ENCODE data around the gene MRE11. TPM values are rescaled to one million over a fixed set of nuclear protein-coding genes. Genes with fewer than 3 reads are reported as not detected.

Gene MRE11
- total RNA-seq, 2 donors from 2014 or later: 14.0 to 17.6 TPM

- H3K4me3 ChIP-seq: no peak overlapping the region
Measured at GRCh38 chr11:94405062-94405833, 88.4 kb downstream of the MRE11 start.

GRCh38 chr11:94402355-94402754 lies 91.3 kb downstream of the MRE11 start:
- intact Hi-C loops (cut with DNase I): no loop called here
- Histone ChIP-seq H3K27me3 (peaks cover 25% of the 10 kb centered on the region), H3K36me3 (no peaks in the 10 kb centered on the region), H3K27ac (no peak overlapping the region), H3K4me1 (no peaks in the 10 kb centered on the region), H3K4me3 (no peak overlapping the region), H3K9me3 (no peaks in the 10 kb centered on the region), H3K9ac (ENCODE audit: low read depth in 2 of 2, low read length in 2 of 2) (no peak overlapping the region)
- TF ChIP-seq CTCF (IDR thresholded peaks at IDR 0.05): no peak
- DNase-seq: no peak

More at GRCh38 chr11:94405062-94405833, 88.4 kb downstream of the MRE11 start:
- TF ChIP-seq CTCF (IDR thresholded peaks at IDR 0.05): no peak
- Histone ChIP-seq H3K36me3 (no peaks in the 10 kb centered on the region), H3K9me3 (no peaks in the 10 kb centered on the region), H3K9ac (ENCODE audit: low read depth in 2 of 2, low read length in 2 of 2) (no peak overlapping the region), H3K27ac (no peak overlapping the region), H3K27me3 (peaks cover 20% of the 10 kb centered on the region), H3K4me1 (no peaks in the 10 kb centered on the region)
- DNase-seq: no peak
- intact Hi-C loops (cut with DNase I): no loop called here

- Histone ChIP-seq H3K9me3 (no peaks in the 10 kb centered on the region), H3K4me3 (no peak overlapping the region), H3K27me3 (peaks cover 25% of the 10 kb centered on the region), H3K9ac (ENCODE audit: low read depth in 2 of 2, low read length in 2 of 2) (no peak overlapping the region), H3K27ac (no peak overlapping the region), H3K4me1 (no peaks in the 10 kb centered on the region), H3K36me3 (no peaks in the 10 kb centered on the region)
- intact Hi-C loops (cut with DNase I): no loop called here
- DNase-seq: no peak
- no peak for TF ChIP-seq CTCF (IDR thresholded peaks at IDR 0.05)
Measured at GRCh38 chr11:94401773-94402265, 91.8 kb downstream of the MRE11 start.

DNA sequence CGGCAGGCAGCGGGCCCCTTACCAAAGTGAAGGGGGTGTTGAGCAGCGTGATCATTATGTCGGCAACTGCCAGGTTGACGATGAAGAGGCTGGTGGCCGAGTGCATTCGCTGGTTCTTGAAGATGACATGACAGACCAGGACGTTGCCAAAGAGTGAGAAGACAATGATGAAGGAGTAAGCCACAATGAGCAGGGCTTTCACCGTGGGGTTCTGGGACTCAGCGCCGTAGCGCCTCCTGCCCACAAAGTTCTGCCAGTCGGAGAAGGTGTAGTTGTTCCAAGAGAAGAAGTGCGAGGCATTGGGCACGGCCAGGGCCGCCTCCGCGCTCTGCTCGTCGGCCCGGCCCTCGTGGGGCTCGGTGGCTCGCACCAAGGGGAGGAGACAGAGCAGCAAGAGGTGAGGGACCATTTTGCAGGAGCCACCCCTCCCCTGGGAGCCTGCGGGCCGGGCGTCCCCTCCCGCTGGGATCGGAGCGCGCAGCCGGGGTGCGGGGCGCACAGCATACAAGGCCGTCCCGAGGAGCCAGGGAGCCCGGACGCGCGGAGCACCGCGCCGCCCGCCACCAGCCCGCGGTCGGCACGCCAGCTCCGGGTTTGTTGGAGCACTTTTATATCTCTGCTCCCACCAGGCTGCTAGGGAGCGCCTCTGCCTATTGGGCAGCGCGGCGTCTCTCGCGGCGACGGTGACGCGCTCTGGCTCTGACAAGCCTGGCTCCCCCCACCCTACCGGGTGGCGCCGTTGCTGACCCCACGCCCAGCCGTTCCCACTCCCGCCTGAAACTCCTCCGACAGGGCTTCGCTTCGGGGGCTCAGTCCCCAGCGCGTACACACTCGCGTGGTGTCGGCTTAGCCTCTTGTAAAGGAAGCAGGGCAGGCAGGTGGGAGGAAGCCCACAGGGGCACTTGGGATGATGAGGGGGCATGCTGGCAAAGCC lies 92.5 kb downstream of the MRE11 start, which contains the start of gene GPR83:
Gene GPR83 (minus strand): TSS at position 581 of the 934 bp plus-strand sequence. CDS start 172 bp downstream, at position 409.
- Histone ChIP-seq H3K36me3 (no peaks in the 10 kb centered on the region), H3K4me1 (no peaks in the 10 kb centered on the region), H3K27me3 (peaks cover 25% of the 10 kb centered on the region), H3K9ac (ENCODE audit: low read depth in 2 of 2, low read length in 2 of 2) (no peak within 1 kb of the TSS), H3K9me3 (no peaks in the 10 kb centered on the region), H3K27ac (no peak within 1 kb of the TSS), H3K4me3 (no peak within 1 kb of the TSS)
- no peak for DNase-seq
- intact Hi-C loops (cut with DNase I): no loop called here
- no peak for TF ChIP-seq CTCF (IDR thresholded peaks at IDR 0.05)

- Histone ChIP-seq H3K4me1 (no peaks in the 10 kb centered on the region), H3K9me3 (no peaks in the 10 kb centered on the region), H3K9ac (ENCODE audit: low read depth in 2 of 2, low read length in 2 of 2) (no peak overlapping the region), H3K27me3 (peaks cover 25% of the 10 kb centered on the region), H3K36me3 (no peaks in the 10 kb centered on the region), H3K4me3 (no peak overlapping the region), H3K27ac (no peak overlapping the region)
- intact Hi-C loops (cut with DNase I): no loop called here
- no peak for TF ChIP-seq CTCF (IDR thresholded peaks at IDR 0.05)
- DNase-seq: no peak
Measured at GRCh38 chr11:94400457-94400838, 93.2 kb downstream of the MRE11 start.

All from colonic mucosa (tissue), 4 donors.